Measurements from ENCODE around the gene POMP. TPM values are rescaled to one million over a fixed set of nuclear protein-coding genes. Genes with fewer than 3 reads are reported as not detected.
"Not testable (repeated sequence)": the region's sequence is repeated elsewhere in the genome, so short reads cannot be mapped to it uniquely, and the experiment has no call there.

Gene POMP
- total RNA-seq, 1 donor from 2014 or later: 113 TPM

- no peak for DNase-seq (ENCODE audit: low read depth, low spot score)
These were observed 21.1 kb upstream of the POMP start for GRCh38 chr13:28637714-28638355.

GRCh38 chr13:28638756-28639155 lies 20.2 kb upstream of the POMP start:
- DNase-seq (ENCODE audit: low read depth, low spot score): no peak

- DNase-seq (ENCODE audit: low read depth, low spot score): peak; percentile 87
These were observed 17.9 kb upstream of the POMP start for GRCh38 chr13:28640861-28641599.

GRCh38 chr13:28641600-28641926 lies 17.4 kb upstream of the POMP start:
- no peak for DNase-seq (ENCODE audit: low read depth, low spot score)

GRCh38 chr13:28650284-28650683 lies 8.6 kb upstream of the POMP start:
- DNase-seq (ENCODE audit: low read depth, low spot score): no peak

GRCh38 chr13:28651810-28652401 lies 7.0 kb upstream of the POMP start:
- DNase-seq (ENCODE audit: low read depth, low spot score): no peak

- DNase-seq (ENCODE audit: low read depth, low spot score): no peak
These were observed 5.8 kb upstream of the POMP start for GRCh38 chr13:28653111-28653510.

- DNase-seq (ENCODE audit: low read depth, low spot score): no peak
These were observed 4.7 kb upstream of the POMP start for GRCh38 chr13:28654276-28654675.

- no peak for DNase-seq (ENCODE audit: low read depth, low spot score)
These were observed 3.4 kb upstream of the POMP start for GRCh38 chr13:28655561-28655960.

- no peak for DNase-seq (ENCODE audit: low read depth, low spot score)
These were observed 969 bp upstream of the POMP start for GRCh38 chr13:28657784-28658538.

- DNase-seq (ENCODE audit: low read depth, low spot score): no peak
These were observed 463 bp upstream of the POMP start for GRCh38 chr13:28658539-28658795.

GRCh38 chr13:28659621-28659970 lies 666 bp downstream of the POMP start:
- no peak for DNase-seq (ENCODE audit: low read depth, low spot score)

GRCh38 chr13:28666897-28667488 lies 8.1 kb downstream of the POMP start:
- DNase-seq (ENCODE audit: low read depth, low spot score): no peak

- DNase-seq (ENCODE audit: low read depth, low spot score): no peak
These were observed 12.3 kb downstream of the POMP start for GRCh38 chr13:28671126-28671792.

- no peak for DNase-seq (ENCODE audit: low read depth, low spot score)
These were observed 19.9 kb downstream of the POMP start for GRCh38 chr13:28678809-28679208.

- no peak for DNase-seq (ENCODE audit: low read depth, low spot score)
These were observed 20.7 kb downstream of the POMP start for GRCh38 chr13:28679628-28680027.

GRCh38 chr13:28680541-28680940 lies 21.6 kb downstream of the POMP start:
- DNase-seq (ENCODE audit: low read depth, low spot score): no peak

- not testable (repeated sequence) for DNase-seq (ENCODE audit: low read depth, low spot score)
These were observed 24.2 kb downstream of the POMP start for GRCh38 chr13:28683169-28683568.

GRCh38 chr13:28684257-28684656 lies 25.3 kb downstream of the POMP start:
- DNase-seq (ENCODE audit: low read depth, low spot score): no peak

- no peak for DNase-seq (ENCODE audit: low read depth, low spot score)
These were observed 26.2 kb downstream of the POMP start for GRCh38 chr13:28685114-28685513.

- no peak for DNase-seq (ENCODE audit: low read depth, low spot score)
These were observed 27.0 kb downstream of the POMP start for GRCh38 chr13:28685892-28686291.

Measured in pulmonary artery endothelial cell (primary cell).